Right cardiac atrium (tissue), 5 donors: ENCODE measurements around the gene PYM1. TPM values are rescaled to one million over a fixed set of nuclear protein-coding genes. Genes with fewer than 3 reads are reported as not detected.
"Not testable (repeated sequence)": the region's sequence is repeated elsewhere in the genome, so short reads cannot be mapped to it uniquely, and the experiment has no call there.

Source experiments
- ATAC-seq, 2 donors: fragments of 200-7000 bp; cut with Tn5 transposase; one replicate each; pipeline versions ENCODE4 v1.8.0 to v1.9.1; 2020; ENCODE audit warnings: moderate library complexity in 2 of 2, mild to moderate bottlenecking in 1 of 2
- DNase-seq, 3 donors: peaks; one replicate each; pipeline ENCODE4 v3.0.0-alpha.2; 2020
- H3K27ac ChIP-seq: one replicate; pipeline ENCODE4 v1.5.1; 2013; ENCODE audit warnings: mild to moderate bottlenecking, low read length, control low read depth, moderate library complexity
- H3K27me3 ChIP-seq: one replicate; pipeline ENCODE4 v1.6.1; 2013; ENCODE audit not compliant: control insufficient read depth, insufficient read depth
- H3K4me1 ChIP-seq: one replicate; pipeline ENCODE4 v1.6.1; 2013; ENCODE audit warnings: low read length; ENCODE audit not compliant: control insufficient read depth, insufficient read depth
- H3K4me3 ChIP-seq: one replicate; pipeline ENCODE4 v1.5.1; 2013; ENCODE audit warnings: low read length, control low read depth
- H3K9me3 ChIP-seq: one replicate; pipeline ENCODE4 v1.6.1; 2013; ENCODE audit warnings: low read length; ENCODE audit not compliant: control insufficient read depth
- WGBS: extraction: QIAGEN DNeasy Blood & Tissue Kit; methylation state at CpG from one replicate; pipeline ENCODE4 v1.1.7; 2013; 5-methylcytosine and 5-hydroxymethylcytosine counted together
- intact Hi-C, 4 donors: fragments of 100-400 bp; cut with DNase I; formaldehyde crosslinking; loops; one replicate each; pipeline versions ENCODE4 v1.11.0 to v1.14.0; 2022 to 2023
- polyA plus RNA-seq: library from polyadenylated mRNA; stranded (reverse); fragments of 200-250 nt; gene quantifications from one replicate; pipeline ENCODE4 v1.2.3, GENCODE V29; 2013
- total RNA-seq, 4 donors: library from RNA; stranded (reverse); fragmentation: NEBNext Ultra II Directional; extraction: Animal tissue kit (Norgen Biotek cat#: 25700); gene quantifications; one replicate each; pipeline ENCODE4 v1.2.1, GENCODE V29; 2021
- donor health status: healthy with polysubstance abuse.
- donor health status: DM: no; HTN: yes; CAD: no.
- donor health status: DM: no; HTN: no; CAD: no.
- donor health status: DM: no; HTN: yes; CAD: no; lungs with severe emphysema.
- donor health status: DM: yes; HTN: yes; CAD: no.

PYM1 gene
- total and polyA plus RNA-seq, 5 donors, result 15.4 to 25.7 (median 17.2) TPM

- peak; percentile 46 to 73 (median 72) for DNase-seq
Measured at GRCh38 chr12:55930771-55931316, 3.1 kb upstream of the PYM1 start, which contains the start of gene DGKA. Gene DGKA, plus strand, starts transcription at chr12:55931162. Its CDS starts 5,342 bp downstream, at chr12:55936504.

GRCh38 chr12:55929306-55929791, 1.7 kb upstream of the PYM1 start:
- ATAC-seq (no peak), DNase-seq (peak in 2 of 3 donors; percentile 64 to 69)
- Histone ChIP-seq H3K4me1 (peaks cover 10% of the 10 kb centered on the region), H3K27me3 (no peaks in the 10 kb centered on the region), H3K9me3 (no peaks in the 10 kb centered on the region), H3K4me3 (no peak overlapping the region), H3K27ac (no peak overlapping the region)
- 58% methylated on average over 8 of the region's 8 CpGs for WGBS
- intact Hi-C loops, result loop anchor here in 2 of 4 donors (5.0 to 10.0 kb wide), 3 partner anchors 85 to 112 kb away; partner anchors contain the start of genes MMP19 (in 1 of the 2), ORMDL2 (in 1 of the 2) and SARNP (in 1 of the 2)

More at GRCh38 chr12:55930771-55931316, 3.1 kb upstream of the PYM1 start, which contains the start of gene DGKA:
- Histone ChIP-seq H3K4me3 (peak within 1 kb of the TSS; percentile 84), H3K27ac (peak within 1 kb of the TSS; percentile 40), H3K4me1 (peaks cover 12% of the 10 kb centered on the region), H3K27me3 (no peaks in the 10 kb centered on the region), H3K9me3 (no peaks in the 10 kb centered on the region)
- peak in 1 of 2 donors; percentile 4 for ATAC-seq
- WGBS, result 49% methylated on average over 3 of the region's 3 CpGs
- intact Hi-C loops, result loop anchor here in 2 of 4 donors (5.0 to 10.0 kb wide), 3 partner anchors 96 to 189 kb away; partner anchors contain the start of genes DNAJC14 (in 1 of the 2) and GDF11 (in 1 of the 2)

- peaks cover 8% of the 10 kb centered on the region for H3K4me1 ChIP-seq
- intact Hi-C loops, result loop anchor here in 2 of 4 donors (5.0 to 10.0 kb wide), 3 partner anchors 82 to 110 kb away; partner anchors contain the start of genes MMP19 (in 1 of the 2), ORMDL2 (in 1 of the 2) and SARNP (in 1 of the 2)
Measured at GRCh38 chr12:55926738-55927587, 731 bp downstream of the PYM1 start.

GRCh38 chr12:55925870-55926737, 1.6 kb downstream of the PYM1 start:
- WGBS, result 16% methylated on average over 10 of the region's 10 CpGs
- Histone ChIP-seq H3K27ac (peak overlapping the region; percentile 83), H3K4me1 (peaks cover 3% of the 10 kb centered on the region), H3K9me3 (no peaks in the 10 kb centered on the region), H3K4me3 (peak overlapping the region; percentile 84), H3K27me3 (no peaks in the 10 kb centered on the region)
- intact Hi-C loops, result loop anchor here in 2 of 4 donors (5.0 to 10.0 kb wide), 3 partner anchors 81 to 109 kb away; partner anchors contain the start of genes MMP19 (in 1 of the 2), ORMDL2 (in 1 of the 2) and SARNP (in 1 of the 2)
- ATAC-seq (no peak), DNase-seq (no peak)

More at GRCh38 chr12:55926738-55927587, 731 bp downstream of the PYM1 start:
- under 1% methylated on average over 42 of the region's 42 CpGs for WGBS
- peak; percentile 88 to 96 (median 94) for DNase-seq
- Histone ChIP-seq H3K4me3 (peak overlapping the region; percentile 84), H3K27ac (peak overlapping the region; percentile 97), H3K27me3 (no peaks in the 10 kb centered on the region), H3K9me3 (no peaks in the 10 kb centered on the region)
- ATAC-seq, result peak; percentile 91

- no peaks in the 10 kb centered on the region for H3K4me1 ChIP-seq
- intact Hi-C loops, result loop anchor here in 2 of 4 donors (5.0 to 10.0 kb wide), 3 partner anchors 81 to 108 kb away; partner anchors contain the start of genes MMP19 (in 1 of the 2), ORMDL2 (in 1 of the 2) and SARNP (in 1 of the 2)
- no peak for ATAC-seq
Measured at GRCh38 chr12:55925371-55925770, 2.3 kb downstream of the PYM1 start.

GRCh38 chr12:55923648-55924047, 4.0 kb downstream of the PYM1 start:
- 94% methylated on average over 9 of the region's 9 CpGs for WGBS
- not testable (repeated sequence) for H3K9me3 ChIP-seq, H3K4me3 ChIP-seq, ATAC-seq, H3K27ac ChIP-seq, H3K27me3 ChIP-seq, H3K4me1 ChIP-seq, DNase-seq
- intact Hi-C loops, result loop anchor here in 2 of 4 donors (5.0 to 10.0 kb wide), 2 partner anchors 79 to 91 kb away; partner anchors contain the start of gene MMP19 (in 1 of the 2)

More at GRCh38 chr12:55925371-55925770, 2.3 kb downstream of the PYM1 start:
- no peak for DNase-seq
- H3K27ac ChIP-seq, result no peak overlapping the region
- no peak overlapping the region for H3K4me3 ChIP-seq
- no peaks in the 10 kb centered on the region for H3K9me3 ChIP-seq
- 75% methylated on average over 4 of the region's 4 CpGs for WGBS
- H3K27me3 ChIP-seq, result no peaks in the 10 kb centered on the region

GRCh38 chr12:55922126-55922525, 5.6 kb downstream of the PYM1 start:
- Histone ChIP-seq H3K27ac (no peak overlapping the region), H3K4me3 (no peak overlapping the region), H3K27me3 (no peaks in the 10 kb centered on the region), H3K4me1 (no peaks in the 10 kb centered on the region), H3K9me3 (no peaks in the 10 kb centered on the region)
- no peak for DNase-seq
- 92% methylated on average over 3 of the region's 3 CpGs for WGBS
- ATAC-seq, result no peak
- intact Hi-C loops, result loop anchor here in 2 of 4 donors (5.0 to 10.0 kb wide), 2 partner anchors 77 to 90 kb away; partner anchors contain the start of gene MMP19 (in 1 of the 2)

GRCh38 chr12:55919032-55919431, 8.7 kb downstream of the PYM1 start:
- H3K27me3 ChIP-seq, ATAC-seq, H3K4me1 ChIP-seq, intact Hi-C loops, DNase-seq, H3K27ac ChIP-seq, H3K9me3 ChIP-seq, H3K4me3 ChIP-seq: not testable (repeated sequence)
- WGBS, result 86% methylated on average over 3 of the region's 3 CpGs

- H3K4me1 ChIP-seq, result no peaks in the 10 kb centered on the region
- no peak overlapping the region for H3K4me3 ChIP-seq
- H3K9me3 ChIP-seq, result no peaks in the 10 kb centered on the region
- 83% methylated on average over 3 of the region's 3 CpGs for WGBS
- intact Hi-C loops, result no loop called here
- no peaks in the 10 kb centered on the region for H3K27me3 ChIP-seq
- DNase-seq, result no peak
- ATAC-seq, result no peak
- H3K27ac ChIP-seq, result no peak overlapping the region
Measured at GRCh38 chr12:55915482-55915859, 12.2 kb downstream of the PYM1 start.

- no peak overlapping the region for H3K27ac ChIP-seq
- intact Hi-C loops, result no loop called here
- no peak overlapping the region for H3K4me3 ChIP-seq
- DNase-seq, result no peak
- no peaks in the 10 kb centered on the region for H3K9me3 ChIP-seq
- H3K4me1 ChIP-seq, result peaks cover 1% of the 10 kb centered on the region
- WGBS, result 91% methylated on average over 4 of the region's 4 CpGs
- no peak for ATAC-seq
- H3K27me3 ChIP-seq, result no peaks in the 10 kb centered on the region
Measured at GRCh38 chr12:55912908-55913307, 14.8 kb downstream of the PYM1 start.
